GM12891 (cell line): ENCODE measurements around the gene HJURP.

ENCODE experiments used
- DNase-seq: peaks from one replicate; pipeline ENCODE4 v3.0.0; 2011; ENCODE audit warnings: low spot score; ENCODE audit not compliant: insufficient read length
- FAIRE-seq: peaks from 2 replicates; lab custom pipeline; 2011; peaks lifted over from hg19 to GRCh38; lab: Jason Lieb, UNC
- PAX5 ChIP-seq: IDR thresholded peaks from 2 replicates; pipeline ENCODE4 v1.6.1; 2011; ENCODE audit warnings: low read length, moderate library complexity, mild to moderate bottlenecking; ENCODE audit not compliant: insufficient read depth, severe bottlenecking
- POLR2A ChIP-seq: IDR thresholded peaks from 2 replicates; pipeline ENCODE4 v1.6.1; 2011; ENCODE audit warnings: low read depth, low read length, control low read depth
- POLR2AphosphoS5 ChIP-seq: IDR thresholded peaks from 2 replicates; pipeline ENCODE4 v1.6.1; 2011; ENCODE audit warnings: low read depth, low read length, control low read depth
- POU2F2 ChIP-seq: IDR thresholded peaks from 2 replicates; pipeline ENCODE4 v1.6.1; 2011; ENCODE audit warnings: low read depth, mild to moderate bottlenecking, control low read depth, low read length, moderate library complexity
- SPI1 ChIP-seq: IDR thresholded peaks from 2 replicates; pipeline ENCODE4 v1.6.1; 2011; ENCODE audit warnings: low read depth, low read length, control low read depth
- TAF1 ChIP-seq: IDR thresholded peaks from 2 replicates; pipeline ENCODE4 v1.6.1; 2011; ENCODE audit warnings: low read depth, low read length, control low read depth

HJURP gene

GRCh38 chr2:233799087-233799665, 55.2 kb downstream of the HJURP start:
- TF ChIP-seq POU2F2 = no peak
- no peak for TF ChIP-seq PAX5
- TF ChIP-seq POLR2A = no peak
- no peak for TF ChIP-seq SPI1
- TF ChIP-seq POLR2AphosphoS5 = no peak
- TF ChIP-seq TAF1 = no peak
- FAIRE-seq (no peak), DNase-seq (no peak)

- no peak for TF ChIP-seq POLR2AphosphoS5
- TF ChIP-seq SPI1 = no peak
- FAIRE-seq (no peak), DNase-seq (no peak)
Measured at GRCh38 chr2:233798335-233799086, 55.8 kb downstream of the HJURP start.

DNA sequence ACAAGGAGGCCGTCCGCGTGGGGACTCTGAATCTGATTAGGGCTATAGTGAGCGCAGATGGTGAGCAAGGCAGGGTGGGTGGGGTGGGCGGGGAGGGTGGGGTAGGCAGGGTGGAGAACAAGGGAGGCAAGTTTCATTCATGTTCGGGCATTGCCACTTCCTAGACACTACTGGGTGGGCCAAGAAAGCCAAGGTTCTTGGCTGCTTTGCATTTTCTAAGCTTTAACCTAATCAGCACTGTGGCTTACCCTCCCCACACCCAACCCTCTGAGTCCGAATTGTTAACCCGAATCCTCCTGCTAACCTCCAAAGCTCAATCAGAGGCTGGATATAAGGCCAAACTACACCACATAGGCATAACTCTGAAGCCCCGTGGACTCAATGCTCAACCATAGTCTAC, 58.1 kb downstream of the HJURP start:
- FAIRE-seq (no peak), DNase-seq (no peak)
- TF ChIP-seq SPI1 (no peak), TAF1 (no peak), PAX5 (no peak), POLR2AphosphoS5 (no peak), POU2F2 (no peak), POLR2A (no peak)

DNA sequence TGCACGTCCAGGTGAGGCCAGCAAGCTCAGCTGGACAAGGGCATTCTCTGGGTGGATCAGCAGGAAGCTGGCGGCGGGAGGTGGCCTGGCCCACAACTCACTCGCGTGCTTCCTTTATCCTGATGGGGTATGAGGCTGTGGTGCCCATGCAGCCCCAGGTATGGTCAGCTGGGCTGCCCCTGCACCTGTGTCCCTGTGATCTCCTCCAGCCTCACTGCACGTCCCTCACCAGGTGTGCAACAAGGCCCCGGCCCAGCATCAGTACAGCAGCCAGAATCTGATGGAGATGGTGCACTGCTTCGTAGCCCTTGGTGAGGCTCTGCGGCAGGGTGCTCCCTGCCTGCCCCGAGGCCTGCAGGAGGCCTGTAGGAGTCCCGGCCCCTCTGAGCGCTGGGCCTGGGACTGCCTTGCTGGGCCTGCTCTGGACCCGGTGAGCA, 58.6 kb downstream of the HJURP start:
- TF ChIP-seq TAF1 (no peak), POLR2A (no peak), PAX5 (no peak), SPI1 (no peak), POLR2AphosphoS5 (no peak), POU2F2 (no peak)
- no peak for FAIRE-seq
- no peak for DNase-seq

DNA sequence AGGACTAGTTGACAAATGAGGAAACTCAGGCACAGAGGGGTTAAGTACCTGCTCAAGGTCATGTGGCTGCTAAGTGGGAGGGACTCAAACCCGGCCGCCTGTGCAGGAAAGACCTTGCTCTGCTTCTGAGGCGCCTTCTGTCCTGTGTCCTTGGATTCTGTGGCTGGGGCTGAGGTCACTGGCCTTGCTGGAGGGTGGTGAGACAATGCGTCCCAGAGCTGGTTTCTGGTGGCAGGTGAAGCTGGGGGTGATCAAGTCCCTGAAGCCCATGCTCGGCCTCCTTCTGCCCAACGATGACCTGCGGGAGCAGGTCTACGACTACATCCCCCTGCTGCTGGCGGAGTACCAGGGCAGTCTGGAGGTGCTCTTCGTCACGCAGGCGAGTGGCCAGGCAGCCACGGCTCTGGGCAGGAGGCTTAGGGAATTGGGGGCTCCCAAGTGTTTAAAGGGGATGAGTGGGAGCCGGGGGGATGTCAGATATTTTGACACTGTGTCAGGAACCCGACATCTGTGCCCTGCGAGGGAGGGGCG, 60.1 kb downstream of the HJURP start:
- no peak for TF ChIP-seq PAX5
- no peak for TF ChIP-seq TAF1
- TF ChIP-seq SPI1 = no peak
- TF ChIP-seq POU2F2 = no peak
- TF ChIP-seq POLR2AphosphoS5 = no peak
- no peak for TF ChIP-seq POLR2A
- FAIRE-seq (no peak), DNase-seq (no peak)

DNA sequence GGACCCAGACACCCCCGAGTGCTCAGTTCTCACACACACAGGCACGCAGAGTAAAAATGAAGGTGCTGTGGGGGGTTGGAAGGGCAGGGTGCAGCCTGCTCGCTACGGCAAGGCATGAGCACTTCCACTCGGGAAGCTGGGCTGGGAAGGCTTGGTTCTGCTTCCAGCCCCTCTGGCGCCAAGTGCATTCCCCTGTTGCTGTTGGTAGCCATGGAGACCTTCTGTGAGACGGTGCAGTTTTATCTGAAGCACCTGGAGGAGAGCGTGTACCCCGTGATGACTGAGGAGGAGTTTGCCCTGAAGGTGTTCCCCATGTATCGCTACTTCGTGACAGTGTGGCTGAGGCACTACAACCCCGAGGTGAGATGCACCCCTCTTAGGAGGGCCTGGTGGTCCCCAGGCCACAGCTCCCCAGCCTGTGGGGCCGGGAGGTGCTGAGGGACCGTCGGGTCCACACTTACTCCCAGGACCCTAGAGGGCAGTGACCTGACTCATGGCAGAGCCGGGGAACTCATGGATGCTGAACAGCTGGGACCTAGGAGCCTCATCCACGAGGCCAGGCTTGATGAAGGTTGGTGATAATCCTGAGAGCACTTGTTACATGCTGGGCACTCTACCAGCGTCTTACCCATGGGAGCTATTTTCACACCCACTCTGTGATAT, 60.7 kb downstream of the HJURP start:
- FAIRE-seq (no peak), DNase-seq (no peak)
- TF ChIP-seq POLR2AphosphoS5 = no peak
- no peak for TF ChIP-seq POLR2A
- TF ChIP-seq POU2F2 = no peak
- TF ChIP-seq PAX5 = no peak
- TF ChIP-seq TAF1 = no peak
- TF ChIP-seq SPI1 = no peak

GRCh38 chr2:233792720-233793119, 61.6 kb downstream of the HJURP start:
- DNase-seq (no peak), FAIRE-seq (no peak)
- TF ChIP-seq POLR2A (no peak), POU2F2 (no peak), TAF1 (no peak), POLR2AphosphoS5 (no peak), SPI1 (no peak), PAX5 (no peak)

DNA sequence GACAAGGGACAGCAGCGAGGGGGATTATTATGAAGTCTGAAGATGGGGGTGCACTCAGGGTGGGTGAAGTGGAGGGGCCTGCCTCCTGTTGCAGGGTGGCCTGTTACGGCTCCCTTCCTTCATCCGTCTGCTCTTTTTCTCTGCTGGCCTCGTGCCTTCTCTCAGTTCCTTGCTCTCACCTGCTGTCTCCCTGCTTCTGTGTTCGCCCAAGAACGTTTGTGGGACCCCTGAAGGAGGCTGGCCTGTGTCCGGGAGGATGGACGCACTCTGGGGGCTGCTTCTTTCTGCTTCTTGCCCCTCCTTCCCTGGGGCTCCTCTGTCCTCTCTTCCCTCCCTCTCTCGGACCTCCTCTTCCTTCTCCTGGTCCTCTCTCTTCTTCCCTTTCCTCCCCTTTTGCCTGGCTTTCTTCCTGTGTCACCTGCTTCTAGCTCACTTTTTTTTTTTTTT, 62.4 kb downstream of the HJURP start:
- DNase-seq (no peak), FAIRE-seq (no peak)
- no peak for TF ChIP-seq POLR2A
- TF ChIP-seq POU2F2 = no peak
- no peak for TF ChIP-seq TAF1
- no peak for TF ChIP-seq SPI1
- no peak for TF ChIP-seq PAX5
- no peak for TF ChIP-seq POLR2AphosphoS5

DNA sequence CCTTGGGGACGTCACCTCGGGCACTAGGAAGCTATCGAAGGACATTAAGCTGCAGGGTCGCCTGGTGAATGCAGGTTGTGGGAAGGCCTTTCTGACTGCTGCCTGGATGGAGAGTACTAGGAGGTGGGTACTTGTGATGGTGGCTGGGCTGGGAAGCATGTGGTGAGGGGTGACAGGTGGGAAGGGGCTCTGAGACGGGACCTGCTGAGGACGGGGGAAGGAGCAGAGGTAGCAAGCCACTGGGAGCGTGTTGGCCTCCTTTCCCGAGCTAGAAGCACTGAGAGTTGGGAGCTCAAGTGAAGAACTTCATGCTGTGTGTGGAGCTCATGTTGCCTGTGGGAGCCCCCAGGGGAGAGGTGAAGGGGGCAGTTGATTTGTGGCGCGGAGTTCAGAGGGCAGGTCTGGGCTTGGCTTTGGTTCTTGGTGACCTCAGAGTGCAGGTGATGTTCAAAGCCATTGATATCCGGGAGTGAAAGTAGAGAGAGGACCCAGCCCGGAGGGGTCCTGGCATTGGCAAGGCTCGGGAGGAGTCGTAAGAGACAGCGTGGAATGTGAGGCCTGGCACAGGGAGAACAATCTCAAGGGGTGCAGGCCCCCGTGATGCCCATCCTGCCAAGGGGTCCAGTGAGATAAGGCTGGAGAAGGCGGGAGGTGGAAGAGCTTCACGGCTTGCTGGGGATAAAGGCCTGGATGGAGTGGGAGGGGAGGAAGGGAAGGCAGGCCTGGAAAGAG, 63.0 kb downstream of the HJURP start:
- FAIRE-seq (no peak), DNase-seq (no peak)
- TF ChIP-seq POLR2A = no peak
- no peak for TF ChIP-seq TAF1
- TF ChIP-seq POU2F2 = no peak
- TF ChIP-seq POLR2AphosphoS5 = no peak
- TF ChIP-seq PAX5 = no peak
- no peak for TF ChIP-seq SPI1

DNA sequence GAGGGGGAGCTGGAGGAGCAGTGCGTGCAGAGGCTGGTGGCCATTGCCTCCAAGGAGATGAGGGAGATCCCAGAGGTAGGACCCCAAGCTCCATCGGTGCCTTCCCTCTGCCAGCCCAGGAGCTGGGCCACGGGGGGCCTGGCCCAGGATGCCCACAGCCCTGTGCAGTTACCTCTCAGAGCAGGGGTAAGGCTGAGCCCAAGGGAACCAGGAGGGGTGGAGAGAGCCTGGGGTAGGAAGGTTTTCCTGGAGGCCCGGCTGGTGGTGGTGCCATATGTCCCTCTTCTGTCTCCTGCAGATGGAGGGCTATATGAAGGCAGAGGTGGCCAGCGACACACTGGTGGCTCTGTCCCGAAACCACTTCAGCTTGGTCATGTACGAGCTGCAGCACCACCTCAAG, 64.8 kb downstream of the HJURP start:
- DNase-seq (no peak), FAIRE-seq (no peak)
- TF ChIP-seq TAF1 (no peak), POLR2AphosphoS5 (no peak), POLR2A (no peak), PAX5 (no peak), SPI1 (no peak), POU2F2 (no peak)
